Measurements from ENCODE around the gene ZNF234. TPM values are rescaled to one million over a fixed set of nuclear protein-coding genes. Genes with fewer than 3 reads are reported as not detected.

Gene ZNF234
- total RNA-seq, 1 experiment from 2014 or later = 6.4 TPM

DNA sequence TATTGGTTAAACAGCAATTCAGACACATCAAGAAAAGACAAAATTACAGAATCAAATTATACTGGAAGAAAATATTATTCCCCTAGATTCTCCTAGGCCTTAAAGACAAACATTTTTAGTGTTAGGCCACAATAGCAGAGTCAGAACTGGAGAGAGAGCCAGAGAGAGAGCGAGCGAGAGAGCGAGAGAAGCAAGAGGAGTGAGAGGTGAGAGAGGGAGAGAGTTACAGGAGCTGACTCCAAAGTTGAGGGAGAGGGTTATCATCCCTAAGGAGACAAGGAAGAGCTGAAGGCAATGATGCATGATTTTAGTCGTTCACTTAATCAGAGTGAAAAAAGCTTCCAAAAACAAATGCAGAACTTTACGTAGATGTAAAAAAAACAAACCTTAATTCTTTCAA, 50.8 kb downstream of the ZNF234 start:
- TF ChIP-seq, protein P1, sequence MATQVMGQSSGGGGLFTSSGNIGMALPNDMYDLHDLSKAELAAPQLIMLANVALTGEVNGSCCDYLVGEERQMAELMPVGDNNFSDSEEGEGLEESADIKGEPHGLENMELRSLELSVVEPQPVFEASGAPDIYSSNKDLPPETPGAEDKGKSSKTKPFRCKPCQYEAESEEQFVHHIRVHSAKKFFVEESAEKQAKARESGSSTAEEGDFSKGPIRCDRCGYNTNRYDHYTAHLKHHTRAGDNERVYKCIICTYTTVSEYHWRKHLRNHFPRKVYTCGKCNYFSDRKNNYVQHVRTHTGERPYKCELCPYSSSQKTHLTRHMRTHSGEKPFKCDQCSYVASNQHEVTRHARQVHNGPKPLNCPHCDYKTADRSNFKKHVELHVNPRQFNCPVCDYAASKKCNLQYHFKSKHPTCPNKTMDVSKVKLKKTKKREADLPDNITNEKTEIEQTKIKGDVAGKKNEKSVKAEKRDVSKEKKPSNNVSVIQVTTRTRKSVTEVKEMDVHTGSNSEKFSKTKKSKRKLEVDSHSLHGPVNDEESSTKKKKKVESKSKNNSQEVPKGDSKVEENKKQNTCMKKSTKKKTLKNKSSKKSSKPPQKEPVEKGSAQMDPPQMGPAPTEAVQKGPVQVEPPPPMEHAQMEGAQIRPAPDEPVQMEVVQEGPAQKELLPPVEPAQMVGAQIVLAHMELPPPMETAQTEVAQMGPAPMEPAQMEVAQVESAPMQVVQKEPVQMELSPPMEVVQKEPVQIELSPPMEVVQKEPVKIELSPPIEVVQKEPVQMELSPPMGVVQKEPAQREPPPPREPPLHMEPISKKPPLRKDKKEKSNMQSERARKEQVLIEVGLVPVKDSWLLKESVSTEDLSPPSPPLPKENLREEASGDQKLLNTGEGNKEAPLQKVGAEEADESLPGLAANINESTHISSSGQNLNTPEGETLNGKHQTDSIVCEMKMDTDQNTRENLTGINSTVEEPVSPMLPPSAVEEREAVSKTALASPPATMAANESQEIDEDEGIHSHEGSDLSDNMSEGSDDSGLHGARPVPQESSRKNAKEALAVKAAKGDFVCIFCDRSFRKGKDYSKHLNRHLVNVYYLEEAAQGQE (IDR thresholded peaks at IDR 0.05; ENCODE audit: insufficient read depth in 1 of 2, low read depth in 2 of 2, low read length in 1 of 2) = no peak
- TF ChIP-seq, protein P2, sequence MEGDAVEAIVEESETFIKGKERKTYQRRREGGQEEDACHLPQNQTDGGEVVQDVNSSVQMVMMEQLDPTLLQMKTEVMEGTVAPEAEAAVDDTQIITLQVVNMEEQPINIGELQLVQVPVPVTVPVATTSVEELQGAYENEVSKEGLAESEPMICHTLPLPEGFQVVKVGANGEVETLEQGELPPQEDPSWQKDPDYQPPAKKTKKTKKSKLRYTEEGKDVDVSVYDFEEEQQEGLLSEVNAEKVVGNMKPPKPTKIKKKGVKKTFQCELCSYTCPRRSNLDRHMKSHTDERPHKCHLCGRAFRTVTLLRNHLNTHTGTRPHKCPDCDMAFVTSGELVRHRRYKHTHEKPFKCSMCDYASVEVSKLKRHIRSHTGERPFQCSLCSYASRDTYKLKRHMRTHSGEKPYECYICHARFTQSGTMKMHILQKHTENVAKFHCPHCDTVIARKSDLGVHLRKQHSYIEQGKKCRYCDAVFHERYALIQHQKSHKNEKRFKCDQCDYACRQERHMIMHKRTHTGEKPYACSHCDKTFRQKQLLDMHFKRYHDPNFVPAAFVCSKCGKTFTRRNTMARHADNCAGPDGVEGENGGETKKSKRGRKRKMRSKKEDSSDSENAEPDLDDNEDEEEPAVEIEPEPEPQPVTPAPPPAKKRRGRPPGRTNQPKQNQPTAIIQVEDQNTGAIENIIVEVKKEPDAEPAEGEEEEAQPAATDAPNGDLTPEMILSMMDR (IDR thresholded peaks at IDR 0.05) = no peak
- TF ChIP-seq TCF7L2 (IDR thresholded peaks at IDR 0.05; ENCODE audit: low read depth, low read length) (no peak), SIN3A (IDR thresholded peaks at IDR 0.05; ENCODE audit: borderline replicate concordance, insufficient read depth, low read depth, low read length) (no peak), POLR2AphosphoS5 (IDR thresholded peaks at IDR 0.05; ENCODE audit: low read depth, low read length) (no peak)
- in situ Hi-C loops (cut with HindIII; ENCODE audit: low pct_unique_long_range_greater_than_20kb, low sequenced_read_pairs) = no loop called here
- DNase-seq (ENCODE audit: low read depth, low spot score) = no peak
- no peak overlapping the region for H3K4me3 ChIP-seq (ENCODE audit: low read depth in 2 of 2, low read length in 2 of 2)
- intact Hi-C loops (cut with micrococcal nuclease; ENCODE audit: unreplicated experiment) = no loop called here
- POLR2A ChIA-PET = no interaction called here
- no TSS peak for BruUV-seq (replicated peaks)
- no peaks in the 10 kb centered on the region; the same call in 1 of the 2 replicates for H3K36me3 ChIP-seq (ENCODE audit: control insufficient read depth, insufficient read depth, low read length)
- no peaks in the 10 kb centered on the region for H3K9me3 ChIP-seq (ENCODE audit: control insufficient read depth, insufficient read depth, low read depth, low read length)
- H3K4me1 ChIP-seq (ENCODE audit: control insufficient read depth, insufficient read depth, low read length) = no peaks in the 10 kb centered on the region
- H3K27ac ChIP-seq (ENCODE audit: low read length) = no peak overlapping the region
- CTCF ChIA-PET = no interaction called here
- ATAC-seq = no peak
- H3K27me3 ChIP-seq (ENCODE audit: control insufficient read depth, insufficient read depth, low read length) = no peaks in the 10 kb centered on the region

DNA sequence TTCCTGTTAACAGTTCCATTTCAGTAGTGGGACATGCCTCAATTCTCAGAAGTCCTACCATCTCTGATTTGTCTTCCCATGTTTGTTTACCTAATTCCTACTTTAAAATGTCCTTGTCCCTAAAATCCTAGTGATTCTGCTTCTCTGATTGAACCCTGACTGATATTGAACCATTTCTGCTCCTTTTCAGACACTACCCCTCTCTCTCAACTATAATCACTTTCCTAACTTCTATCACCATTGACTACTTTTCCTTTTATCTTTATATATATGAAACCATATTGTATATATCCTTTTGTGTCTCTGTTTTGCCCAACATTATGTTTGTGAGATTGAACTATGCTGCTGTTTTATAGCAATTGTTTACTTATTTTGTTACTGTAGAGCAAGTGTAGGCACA, 55.4 kb downstream of the ZNF234 start:
- Histone ChIP-seq H3K4me1 (ENCODE audit: control insufficient read depth, insufficient read depth, low read length) (no peaks in the 10 kb centered on the region), H3K27ac (ENCODE audit: low read length) (no peak overlapping the region), H3K27me3 (ENCODE audit: control insufficient read depth, insufficient read depth, low read length) (no peaks in the 10 kb centered on the region), H3K4me3 (ENCODE audit: low read depth in 2 of 2, low read length in 2 of 2) (no peak overlapping the region), H3K9me3 (ENCODE audit: control insufficient read depth, insufficient read depth, low read depth, low read length) (no peaks in the 10 kb centered on the region), H3K36me3 (ENCODE audit: control insufficient read depth, insufficient read depth, low read length) (no peaks in the 10 kb centered on the region; the same call in 1 of the 2 replicates)
- ATAC-seq = no peak
- TF ChIP-seq SIN3A (IDR thresholded peaks at IDR 0.05; ENCODE audit: borderline replicate concordance, insufficient read depth, low read depth, low read length) (no peak), TCF7L2 (IDR thresholded peaks at IDR 0.05; ENCODE audit: low read depth, low read length) (no peak), POLR2AphosphoS5 (IDR thresholded peaks at IDR 0.05; ENCODE audit: low read depth, low read length) (no peak)
- TF ChIP-seq, protein P1 (IDR thresholded peaks at IDR 0.05; ENCODE audit: insufficient read depth in 1 of 2, low read depth in 2 of 2, low read length in 1 of 2) = no peak
- TF ChIP-seq, protein P2 (IDR thresholded peaks at IDR 0.05) = no peak
- intact Hi-C loops (cut with micrococcal nuclease; ENCODE audit: unreplicated experiment) (no loop called here), in situ Hi-C loops (cut with HindIII; ENCODE audit: low pct_unique_long_range_greater_than_20kb, low sequenced_read_pairs) (no loop called here)
- ChIA-PET CTCF (no interaction called here), POLR2A (no interaction called here)
- BruUV-seq (replicated peaks) = no TSS peak
- no peak for DNase-seq (ENCODE audit: low read depth, low spot score)

All from Panc1 (cell line).